Measurements from ENCODE around the gene PDK2.

PDK2 gene

DNA sequence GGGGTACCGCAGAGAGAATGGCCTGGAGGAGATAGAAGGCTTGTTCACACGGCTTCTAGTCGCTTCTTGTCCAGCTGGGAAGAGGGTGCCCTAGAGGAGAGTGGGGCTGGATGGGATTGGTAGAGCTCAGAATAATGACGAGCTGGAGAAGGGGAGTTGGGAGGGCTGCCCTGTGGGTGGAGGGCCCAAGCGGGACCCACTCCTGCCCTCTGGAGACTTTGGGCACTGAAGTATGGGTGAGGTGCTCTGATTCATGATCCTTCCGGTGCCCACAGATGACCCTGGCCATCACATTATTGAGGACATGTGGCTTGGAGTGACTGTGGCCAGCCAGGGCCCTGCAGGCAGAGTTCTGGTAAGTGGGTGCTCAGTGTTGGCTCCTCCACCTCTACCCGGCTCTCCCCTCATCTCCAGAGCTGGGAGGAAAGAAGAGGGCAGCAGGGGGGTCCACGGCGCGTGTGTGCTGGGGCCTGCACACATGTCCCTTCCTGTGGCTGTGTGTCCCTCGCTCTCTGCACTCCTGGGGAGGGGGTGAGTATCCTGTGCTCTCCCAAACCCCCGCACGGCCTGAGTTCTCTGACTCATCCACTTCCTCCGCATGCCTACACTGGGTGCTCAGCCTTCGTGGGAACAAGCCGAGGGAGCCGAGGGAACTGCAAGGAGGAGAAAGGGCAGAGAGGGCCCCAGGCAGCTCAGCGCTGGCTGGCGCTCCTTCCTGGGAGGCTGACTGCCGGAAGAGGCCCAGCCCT, 30.7 kb upstream of the PDK2 start:
- FAIRE-seq: no peak
- TF ChIP-seq POU2F2 (IDR thresholded peaks at IDR 0.05; ENCODE audit: low read depth, low read length) (no peak), TAF1 (IDR thresholded peaks at IDR 0.05; ENCODE audit: low read depth, low read length) (no peak), SPI1 (IDR thresholded peaks at IDR 0.05; ENCODE audit: low read depth, low read length) (no peak), POLR2AphosphoS5 (IDR thresholded peaks at IDR 0.05; ENCODE audit: low read depth, low read length) (no peak), PAX5 (IDR thresholded peaks at IDR 0.05; ENCODE audit: insufficient read depth, low read length, severe bottlenecking) (no peak), POLR2A (IDR thresholded peaks at IDR 0.05; ENCODE audit: low read depth, low read length) (no peak)
- DNase-seq (ENCODE audit: insufficient read length, low spot score): no peak

DNA sequence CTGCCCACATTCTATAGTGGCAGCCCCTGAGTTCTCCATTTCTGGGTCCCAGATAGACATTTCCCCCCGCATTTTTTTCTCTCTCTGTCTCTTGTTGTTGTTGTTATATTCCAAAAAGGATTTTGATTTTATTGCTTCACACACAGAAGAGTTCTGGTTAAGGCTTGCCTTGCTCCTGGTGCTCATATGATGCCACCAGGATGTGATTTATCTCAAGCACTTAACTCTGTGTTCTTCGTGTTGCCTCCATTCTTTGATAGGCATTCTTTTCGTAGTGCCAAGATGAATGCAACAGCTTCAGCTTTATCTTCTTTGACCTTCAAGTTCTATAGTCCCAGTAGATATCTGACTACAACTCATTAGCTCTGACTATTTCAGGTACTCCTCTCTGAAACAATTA, 30.1 kb upstream of the PDK2 start:
- no peak for DNase-seq (ENCODE audit: insufficient read length, low spot score)
- TF ChIP-seq POLR2AphosphoS5 (IDR thresholded peaks at IDR 0.05; ENCODE audit: low read depth, low read length) (no peak), POLR2A (IDR thresholded peaks at IDR 0.05; ENCODE audit: low read depth, low read length) (no peak), POU2F2 (IDR thresholded peaks at IDR 0.05; ENCODE audit: low read depth, low read length) (no peak), SPI1 (IDR thresholded peaks at IDR 0.05; ENCODE audit: low read depth, low read length) (no peak), PAX5 (IDR thresholded peaks at IDR 0.05; ENCODE audit: insufficient read depth, low read length, severe bottlenecking) (no peak), TAF1 (IDR thresholded peaks at IDR 0.05; ENCODE audit: low read depth, low read length) (no peak)
- FAIRE-seq: no peak

DNA sequence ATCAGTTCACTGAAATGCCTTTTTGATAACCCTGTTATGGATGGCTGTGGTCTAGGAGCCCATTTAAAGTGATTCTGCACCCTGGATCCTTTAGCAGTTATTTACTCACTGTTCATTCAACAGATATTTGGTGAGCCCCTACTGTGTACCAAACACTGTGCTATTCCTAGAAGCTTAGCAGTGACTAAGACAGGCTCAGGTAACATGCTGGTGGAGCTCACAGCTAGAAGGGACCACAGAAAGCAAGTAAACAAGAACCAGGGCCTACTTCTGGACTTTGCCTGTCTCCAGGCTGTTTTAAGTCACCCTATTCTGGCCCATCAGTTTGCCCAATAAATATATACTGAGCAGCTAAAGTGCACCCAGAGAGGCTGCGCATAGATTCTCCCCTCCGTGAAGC, 28.2 kb upstream of the PDK2 start:
- no peak for TF ChIP-seq PAX5 (IDR thresholded peaks at IDR 0.05; ENCODE audit: insufficient read depth, low read length, severe bottlenecking)
- TF ChIP-seq POU2F2 (IDR thresholded peaks at IDR 0.05; ENCODE audit: low read depth, low read length): no peak
- no peak for TF ChIP-seq POLR2A (IDR thresholded peaks at IDR 0.05; ENCODE audit: low read depth, low read length)
- no peak for TF ChIP-seq TAF1 (IDR thresholded peaks at IDR 0.05; ENCODE audit: low read depth, low read length)
- TF ChIP-seq SPI1 (IDR thresholded peaks at IDR 0.05; ENCODE audit: low read depth, low read length): no peak
- TF ChIP-seq POLR2AphosphoS5 (IDR thresholded peaks at IDR 0.05; ENCODE audit: low read depth, low read length): no peak
- DNase-seq (ENCODE audit: insufficient read length, low spot score): no peak
- FAIRE-seq: no peak

DNA sequence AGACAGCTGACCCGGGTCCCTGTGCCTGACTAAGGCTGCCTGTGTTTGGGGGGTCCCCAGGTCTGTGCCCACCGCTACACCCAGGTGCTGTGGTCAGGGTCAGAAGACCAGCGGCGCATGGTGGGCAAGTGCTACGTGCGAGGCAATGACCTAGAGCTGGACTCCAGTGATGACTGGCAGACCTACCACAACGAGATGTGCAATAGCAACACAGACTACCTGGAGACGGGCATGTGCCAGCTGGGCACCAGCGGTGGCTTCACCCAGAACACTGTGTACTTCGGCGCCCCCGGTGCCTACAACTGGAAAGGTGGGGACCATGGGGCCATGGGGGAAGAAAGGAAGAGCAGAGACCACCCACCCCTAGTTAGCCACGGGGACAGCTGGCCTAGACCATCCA, 27.2 kb upstream of the PDK2 start:
- DNase-seq (ENCODE audit: insufficient read length, low spot score) (no peak), FAIRE-seq (no peak)
- TF ChIP-seq PAX5 (IDR thresholded peaks at IDR 0.05; ENCODE audit: insufficient read depth, low read length, severe bottlenecking) (no peak), SPI1 (IDR thresholded peaks at IDR 0.05; ENCODE audit: low read depth, low read length) (no peak), TAF1 (IDR thresholded peaks at IDR 0.05; ENCODE audit: low read depth, low read length) (no peak), POU2F2 (IDR thresholded peaks at IDR 0.05; ENCODE audit: low read depth, low read length) (no peak), POLR2A (IDR thresholded peaks at IDR 0.05; ENCODE audit: low read depth, low read length) (no peak), POLR2AphosphoS5 (IDR thresholded peaks at IDR 0.05; ENCODE audit: low read depth, low read length) (no peak)

DNA sequence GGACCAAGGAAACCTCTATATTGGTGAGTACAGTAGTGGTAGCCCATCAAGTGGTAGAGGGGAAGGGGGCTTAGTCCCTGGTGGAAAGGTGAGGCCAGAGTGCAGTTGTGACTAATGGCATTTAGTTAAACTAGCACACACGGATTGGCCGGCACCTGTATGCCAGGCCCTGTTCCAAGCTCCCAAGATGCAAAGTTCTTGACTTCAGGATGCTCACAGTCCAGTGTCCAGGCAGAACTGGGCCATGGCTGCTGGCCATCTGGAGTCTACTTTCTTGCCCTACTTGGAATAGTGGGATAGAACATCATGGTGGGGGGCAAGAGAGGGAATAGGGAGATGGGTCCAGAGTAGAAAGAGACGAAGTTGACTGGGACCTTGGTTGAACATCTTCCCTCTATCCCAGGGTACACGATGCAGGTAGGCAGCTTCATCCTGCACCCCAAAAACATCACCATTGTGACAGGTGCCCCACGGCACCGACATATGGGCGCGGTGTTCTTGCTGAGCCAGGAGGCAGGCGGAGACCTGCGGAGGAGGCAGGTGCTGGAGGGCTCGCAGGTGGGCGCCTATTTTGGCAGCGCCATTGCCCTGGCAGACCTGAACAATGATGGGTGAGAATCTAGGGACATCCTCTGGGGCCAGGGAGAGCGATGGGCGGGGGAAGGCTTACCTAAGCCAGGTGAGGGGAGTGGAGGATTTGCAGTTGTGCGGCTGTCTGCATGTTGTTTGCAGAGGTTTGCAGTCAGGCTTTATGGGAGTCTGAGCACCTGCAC, 24.1 kb upstream of the PDK2 start:
- FAIRE-seq (no peak), DNase-seq (ENCODE audit: insufficient read length, low spot score) (no peak)
- TF ChIP-seq SPI1 (IDR thresholded peaks at IDR 0.05; ENCODE audit: low read depth, low read length): no peak
- no peak for TF ChIP-seq POU2F2 (IDR thresholded peaks at IDR 0.05; ENCODE audit: low read depth, low read length)
- TF ChIP-seq POLR2A (IDR thresholded peaks at IDR 0.05; ENCODE audit: low read depth, low read length): no peak
- TF ChIP-seq PAX5 (IDR thresholded peaks at IDR 0.05; ENCODE audit: insufficient read depth, low read length, severe bottlenecking): no peak
- TF ChIP-seq TAF1 (IDR thresholded peaks at IDR 0.05; ENCODE audit: low read depth, low read length): no peak
- no peak for TF ChIP-seq POLR2AphosphoS5 (IDR thresholded peaks at IDR 0.05; ENCODE audit: low read depth, low read length)

DNA sequence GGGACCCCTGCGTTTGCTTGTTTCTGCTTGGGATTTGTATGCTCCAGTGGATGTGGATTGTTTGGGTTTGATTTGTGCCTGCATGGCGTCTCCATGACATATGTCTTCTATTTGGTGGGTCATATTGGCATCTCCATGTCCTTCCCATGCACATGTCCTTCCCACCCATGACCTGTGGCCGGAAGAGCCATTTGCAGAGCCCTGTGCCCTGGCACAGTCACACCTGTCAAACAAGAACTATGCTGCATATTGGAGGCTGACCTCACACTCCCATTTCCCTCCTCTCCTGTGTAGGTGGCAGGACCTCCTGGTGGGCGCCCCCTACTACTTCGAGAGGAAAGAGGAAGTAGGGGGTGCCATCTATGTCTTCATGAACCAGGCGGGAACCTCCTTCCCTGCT, 23.5 kb upstream of the PDK2 start:
- DNase-seq (ENCODE audit: insufficient read length, low spot score): no peak
- TF ChIP-seq POLR2AphosphoS5 (IDR thresholded peaks at IDR 0.05; ENCODE audit: low read depth, low read length): no peak
- no peak for TF ChIP-seq SPI1 (IDR thresholded peaks at IDR 0.05; ENCODE audit: low read depth, low read length)
- no peak for TF ChIP-seq POLR2A (IDR thresholded peaks at IDR 0.05; ENCODE audit: low read depth, low read length)
- TF ChIP-seq TAF1 (IDR thresholded peaks at IDR 0.05; ENCODE audit: low read depth, low read length): no peak
- no peak for TF ChIP-seq POU2F2 (IDR thresholded peaks at IDR 0.05; ENCODE audit: low read depth, low read length)
- TF ChIP-seq PAX5 (IDR thresholded peaks at IDR 0.05; ENCODE audit: insufficient read depth, low read length, severe bottlenecking): no peak
- no peak for FAIRE-seq

DNA sequence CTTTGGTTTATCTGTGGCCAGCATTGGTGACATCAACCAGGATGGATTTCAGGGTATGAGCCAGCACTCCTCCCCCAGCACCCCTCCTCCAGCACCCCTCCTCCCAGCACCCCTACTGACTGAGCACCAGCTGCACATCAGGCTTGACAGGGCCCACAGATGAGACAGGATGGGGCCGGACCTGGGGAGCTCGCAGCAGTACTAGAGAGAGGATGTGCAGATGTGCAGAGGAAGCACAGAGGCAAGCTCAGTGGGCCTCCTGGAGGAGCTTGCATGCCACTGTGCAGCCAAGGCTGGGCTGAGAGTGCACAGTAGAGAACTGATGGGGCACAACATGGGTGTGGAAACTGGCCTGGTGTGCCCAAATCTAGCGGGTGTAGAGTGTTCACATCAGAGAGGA, 23.0 kb upstream of the PDK2 start:
- FAIRE-seq (no peak), DNase-seq (ENCODE audit: insufficient read length, low spot score) (no peak)
- TF ChIP-seq TAF1 (IDR thresholded peaks at IDR 0.05; ENCODE audit: low read depth, low read length) (no peak), POLR2AphosphoS5 (IDR thresholded peaks at IDR 0.05; ENCODE audit: low read depth, low read length) (no peak), PAX5 (IDR thresholded peaks at IDR 0.05; ENCODE audit: insufficient read depth, low read length, severe bottlenecking) (no peak), POLR2A (IDR thresholded peaks at IDR 0.05; ENCODE audit: low read depth, low read length) (no peak)

DNA sequence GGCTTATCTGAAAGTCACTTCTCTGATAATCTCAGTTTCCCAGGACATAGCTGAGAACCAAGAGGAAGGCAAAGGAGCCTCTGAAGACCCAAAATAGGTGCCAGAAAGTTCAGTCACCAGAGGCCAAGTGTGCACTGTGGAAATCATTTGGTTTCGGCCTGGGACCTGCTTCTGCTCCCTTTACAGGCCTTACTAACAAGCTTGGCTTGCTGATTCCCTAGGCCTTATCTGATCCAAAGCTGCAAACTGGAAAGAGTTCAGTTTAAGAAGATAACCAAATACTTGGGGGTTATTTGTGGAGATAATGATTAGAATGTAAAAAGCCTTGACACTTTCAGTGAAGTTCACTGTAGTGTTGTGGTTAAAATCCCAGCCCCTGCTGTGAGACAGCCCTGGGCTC, 22.2 kb upstream of the PDK2 start:
- no peak for TF ChIP-seq SPI1 (IDR thresholded peaks at IDR 0.05; ENCODE audit: low read depth, low read length)
- no peak for TF ChIP-seq POU2F2 (IDR thresholded peaks at IDR 0.05; ENCODE audit: low read depth, low read length)
- no peak for TF ChIP-seq POLR2A (IDR thresholded peaks at IDR 0.05; ENCODE audit: low read depth, low read length)
- TF ChIP-seq POLR2AphosphoS5 (IDR thresholded peaks at IDR 0.05; ENCODE audit: low read depth, low read length): no peak
- TF ChIP-seq TAF1 (IDR thresholded peaks at IDR 0.05; ENCODE audit: low read depth, low read length): no peak
- no peak for TF ChIP-seq PAX5 (IDR thresholded peaks at IDR 0.05; ENCODE audit: insufficient read depth, low read length, severe bottlenecking)

DNA sequence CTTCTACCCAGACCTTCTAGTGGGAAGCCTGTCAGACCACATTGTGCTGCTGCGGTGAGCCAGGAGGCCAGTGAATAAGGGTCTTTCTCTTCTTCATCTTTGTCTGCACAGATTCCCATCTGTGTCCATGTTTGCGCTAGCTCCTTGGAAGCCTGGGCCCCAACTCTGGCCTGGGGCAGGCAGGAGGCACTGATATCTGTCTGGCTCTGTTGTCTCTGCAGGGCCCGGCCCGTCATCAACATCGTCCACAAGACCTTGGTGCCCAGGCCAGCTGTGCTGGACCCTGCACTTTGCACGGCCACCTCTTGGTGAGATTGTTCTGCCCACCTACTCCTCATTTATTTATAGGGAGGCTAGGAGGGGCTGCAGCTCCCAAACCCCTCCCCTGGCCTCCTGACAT, 20.9 kb upstream of the PDK2 start:
- no peak for TF ChIP-seq PAX5 (IDR thresholded peaks at IDR 0.05; ENCODE audit: insufficient read depth, low read length, severe bottlenecking)
- no peak for TF ChIP-seq POU2F2 (IDR thresholded peaks at IDR 0.05; ENCODE audit: low read depth, low read length)
- no peak for TF ChIP-seq POLR2AphosphoS5 (IDR thresholded peaks at IDR 0.05; ENCODE audit: low read depth, low read length)
- TF ChIP-seq SPI1 (IDR thresholded peaks at IDR 0.05; ENCODE audit: low read depth, low read length): no peak
- no peak for TF ChIP-seq POLR2A (IDR thresholded peaks at IDR 0.05; ENCODE audit: low read depth, low read length)
- TF ChIP-seq TAF1 (IDR thresholded peaks at IDR 0.05; ENCODE audit: low read depth, low read length): no peak

More for the DNA sequence above, 22.2 kb upstream of the PDK2 start:
- no peak for FAIRE-seq
- DNase-seq (ENCODE audit: insufficient read length, low spot score): no peak

More for the DNA sequence above, 20.9 kb upstream of the PDK2 start:
- DNase-seq (ENCODE audit: insufficient read length, low spot score) (no peak), FAIRE-seq (no peak)

Data from GM12891 (cell line).